GM20431 (cell line): ENCODE data around the gene PTPN11.
"Not testable (repeated sequence)": the region's sequence is repeated elsewhere in the genome, so short reads cannot be mapped to it uniquely, and the experiment has no call there.

Experiments
- in situ Hi-C: fragments of 300-500 bp; cut with MseI, MboI; formaldehyde crosslinking; loops from one replicate; pipeline ENCODE4 v1.15.0; 2020; ENCODE audit warnings: low sequenced_read_pairs; ENCODE audit not compliant: unreplicated experiment

The PTPN11 gene

DNA sequence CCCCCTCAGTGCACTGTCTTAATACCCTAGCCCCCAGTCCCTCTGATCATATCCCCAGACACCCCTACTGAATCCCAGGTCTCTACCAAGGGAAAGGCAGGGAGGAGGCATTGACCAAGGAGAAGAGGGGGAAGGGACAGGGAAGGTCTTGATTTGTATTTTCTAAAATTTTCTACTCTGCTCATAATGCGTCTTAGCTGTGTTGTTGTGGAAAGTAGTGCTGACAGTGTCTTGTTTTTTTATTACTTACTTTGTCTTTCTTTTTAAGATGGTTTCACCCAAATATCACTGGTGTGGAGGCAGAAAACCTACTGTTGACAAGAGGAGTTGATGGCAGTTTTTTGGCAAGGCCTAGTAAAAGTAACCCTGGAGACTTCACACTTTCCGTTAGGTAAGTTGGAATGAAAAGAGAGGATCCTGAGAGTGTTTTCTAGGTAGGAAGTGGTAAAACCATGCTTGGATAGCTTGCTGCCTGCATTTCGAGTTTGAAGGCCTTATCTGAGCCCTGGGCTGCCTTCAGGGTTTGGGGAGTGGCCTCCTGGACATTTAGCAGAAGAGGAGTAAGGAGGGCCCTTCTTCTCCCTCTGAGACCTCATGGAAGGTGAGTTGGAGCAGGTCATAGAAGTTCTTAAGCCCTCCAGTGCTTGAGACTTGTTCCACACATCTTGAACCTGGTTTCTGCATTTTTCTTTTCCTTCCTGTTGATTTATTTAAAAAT, 27.4 kb downstream of the PTPN11 start:
- in situ Hi-C loops = no loop called here

DNA sequence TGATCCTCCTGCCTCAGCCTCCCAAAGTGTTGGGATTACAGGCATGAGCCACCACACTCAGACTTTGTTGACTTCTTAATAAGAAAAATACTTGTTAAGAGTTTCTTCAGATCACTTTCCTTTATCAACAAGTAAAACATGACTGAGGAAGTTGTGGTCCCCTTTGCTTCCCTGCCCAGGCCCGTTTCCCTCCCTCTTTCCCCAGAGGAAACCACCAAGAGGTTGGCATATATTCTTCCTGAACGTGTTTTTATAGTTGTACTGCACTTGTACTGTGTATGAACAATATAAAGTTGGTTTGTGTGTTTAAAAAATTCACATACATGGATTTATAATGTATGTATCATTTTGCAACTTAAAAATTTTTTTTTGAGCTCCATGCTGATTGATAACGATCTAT, 28.4 kb downstream of the PTPN11 start:
- in situ Hi-C loops = no loop called here

DNA sequence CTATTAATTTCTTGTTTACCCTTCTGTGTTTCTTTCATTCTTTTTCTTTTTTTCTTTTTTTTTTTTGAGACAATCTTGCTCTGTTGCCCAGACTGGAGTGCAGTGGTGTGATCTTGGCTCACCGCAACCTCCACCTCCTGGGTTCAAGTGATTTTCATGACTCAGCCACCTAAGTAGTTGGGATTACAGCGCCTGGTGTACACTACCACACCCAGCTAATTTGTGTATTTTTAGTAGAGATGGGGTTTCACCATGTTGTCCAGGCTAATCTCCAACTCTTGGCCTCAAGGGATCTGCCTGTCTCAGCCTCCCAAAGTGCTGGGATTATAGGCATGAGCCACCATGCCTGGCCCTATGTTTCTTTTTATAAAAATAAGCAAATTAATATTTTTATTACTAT, 29.4 kb downstream of the PTPN11 start:
- in situ Hi-C loops = not testable (repeated sequence)

DNA sequence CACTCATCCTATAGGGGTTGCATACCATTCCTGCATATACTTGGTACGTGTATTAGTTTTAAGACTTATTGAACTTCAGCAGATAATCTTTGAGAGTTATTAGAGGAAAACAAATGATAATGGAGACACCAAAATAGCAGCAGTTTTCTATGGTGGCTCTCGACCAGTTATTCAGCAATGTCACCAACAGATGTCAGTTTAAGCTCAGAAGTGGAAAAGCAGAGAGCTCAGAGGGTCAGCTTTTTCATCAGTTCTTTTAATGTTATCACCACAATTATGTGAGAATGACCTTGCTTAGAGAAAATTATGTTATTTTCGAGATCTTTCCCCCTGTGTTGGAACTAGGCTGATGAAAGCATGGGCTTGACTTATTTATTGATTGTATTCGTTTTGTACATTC, 32.0 kb downstream of the PTPN11 start:
- in situ Hi-C loops = no loop called here

DNA sequence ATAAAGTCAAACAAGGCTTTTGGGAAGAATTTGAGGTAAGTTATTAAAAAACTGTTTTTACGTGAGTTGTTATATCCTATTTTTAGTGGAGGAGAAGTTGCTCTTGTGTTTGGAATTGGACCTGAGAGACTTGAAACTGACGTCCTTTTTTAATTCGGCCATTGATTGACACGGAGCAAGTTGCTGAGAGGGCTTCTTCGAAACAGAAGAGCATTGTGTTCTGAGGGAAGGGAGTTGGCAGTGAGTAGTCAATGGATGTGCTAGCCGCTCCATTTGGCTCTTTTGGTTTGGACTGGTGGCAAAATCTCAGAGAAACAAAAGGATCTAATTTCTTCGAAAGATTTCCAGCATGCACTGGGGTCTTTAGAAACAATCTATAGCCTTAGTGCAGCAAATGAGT, 37.3 kb downstream of the PTPN11 start:
- in situ Hi-C loops = no loop called here

DNA sequence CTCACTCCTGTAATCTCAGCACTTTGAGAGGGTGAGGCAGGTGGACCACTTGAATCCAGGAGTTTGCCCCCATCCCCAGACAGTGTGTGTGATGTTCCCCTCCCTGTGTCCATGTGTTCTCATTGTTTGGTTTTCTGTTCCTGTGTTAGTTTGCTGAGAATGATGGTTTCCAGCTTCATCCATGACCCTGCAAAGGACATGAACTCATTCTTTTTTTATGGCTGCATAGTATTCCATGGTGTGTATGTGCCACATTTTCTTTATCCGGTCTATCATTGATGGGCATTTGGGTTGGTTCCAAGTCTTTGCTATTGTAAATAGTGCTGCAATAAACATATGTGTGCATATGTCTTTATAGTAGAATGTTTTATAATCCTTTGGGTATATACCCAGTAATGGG, 38.4 kb downstream of the PTPN11 start:
- in situ Hi-C loops = not testable (repeated sequence)

DNA sequence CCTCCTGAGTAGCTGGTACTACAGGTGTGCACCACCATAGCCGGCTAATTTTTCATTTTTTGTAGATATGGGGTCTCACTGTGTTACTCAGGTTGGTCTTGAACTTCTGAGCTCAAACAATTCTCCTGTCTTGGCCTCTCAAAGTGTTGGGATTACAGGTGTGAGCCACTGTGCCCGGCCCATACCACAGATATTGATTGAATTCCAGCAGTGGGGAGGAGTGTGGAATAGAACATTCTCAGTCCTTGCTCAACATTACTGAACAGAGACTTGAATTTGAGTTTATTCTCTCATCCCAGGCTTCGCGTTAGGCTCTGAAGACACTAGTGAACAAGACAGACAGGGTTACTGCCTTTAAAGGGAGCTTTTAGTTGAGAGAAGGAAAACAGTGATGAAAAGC, 39.6 kb downstream of the PTPN11 start:
- in situ Hi-C loops = no loop called here

DNA sequence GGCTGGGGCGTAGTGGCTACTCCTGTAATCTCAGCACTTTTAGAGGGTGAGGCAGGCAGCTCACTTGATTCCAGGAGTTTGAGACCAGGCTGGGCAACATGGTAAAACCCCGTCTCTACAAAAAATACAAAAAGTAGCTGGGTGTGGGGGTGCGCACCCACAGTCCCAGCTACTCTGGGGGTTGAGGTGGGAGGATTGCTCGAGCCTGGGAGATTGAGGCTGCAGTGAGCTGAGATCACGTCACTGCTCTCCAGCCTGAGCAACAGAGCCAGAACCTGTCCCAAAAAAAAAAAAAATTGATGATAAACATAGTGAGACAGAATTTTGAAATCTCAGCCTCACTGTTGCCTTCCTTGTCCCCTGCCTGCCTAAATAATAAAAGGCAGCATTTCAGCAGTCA, 40.0 kb downstream of the PTPN11 start:
- in situ Hi-C loops = no loop called here

DNA sequence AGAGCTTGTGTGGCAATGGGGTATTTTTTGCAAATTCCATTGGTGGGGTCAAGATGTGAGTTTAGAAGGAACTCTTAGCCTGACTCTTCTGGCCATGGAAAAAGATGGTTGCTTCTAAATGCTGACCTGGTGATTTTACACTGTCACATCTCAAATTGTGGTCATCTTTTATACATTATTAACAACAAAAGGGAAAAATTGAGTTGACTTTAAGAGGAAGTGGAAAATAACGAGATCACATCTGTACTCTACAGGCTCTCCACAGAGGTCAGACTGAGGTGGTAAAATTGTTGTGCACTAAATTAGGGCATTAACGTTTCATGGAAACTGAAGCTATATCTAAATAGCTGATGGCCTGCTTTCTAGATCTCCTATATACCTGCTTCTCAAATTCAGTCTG, 44.7 kb downstream of the PTPN11 start:
- in situ Hi-C loops = no loop called here

DNA sequence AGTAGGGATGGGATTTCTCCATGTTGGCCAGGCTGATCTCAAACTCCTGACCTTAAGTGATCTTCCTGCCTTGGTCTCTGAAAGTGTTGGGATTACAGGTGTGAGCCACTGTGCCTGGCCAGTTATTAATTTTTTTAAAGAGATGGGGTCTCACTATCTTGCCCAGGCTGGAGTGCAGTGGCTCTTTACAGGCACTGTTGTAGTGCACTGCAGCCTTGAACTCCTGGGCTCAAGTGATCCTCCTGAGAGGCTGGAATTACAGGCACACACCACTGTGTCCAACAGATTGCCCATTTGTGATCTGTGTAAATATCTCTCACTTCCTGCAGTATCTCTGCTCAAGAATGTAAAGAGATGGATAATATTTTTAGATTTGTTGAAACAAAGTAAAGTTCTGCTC, 45.9 kb downstream of the PTPN11 start:
- in situ Hi-C loops = no loop called here

DNA sequence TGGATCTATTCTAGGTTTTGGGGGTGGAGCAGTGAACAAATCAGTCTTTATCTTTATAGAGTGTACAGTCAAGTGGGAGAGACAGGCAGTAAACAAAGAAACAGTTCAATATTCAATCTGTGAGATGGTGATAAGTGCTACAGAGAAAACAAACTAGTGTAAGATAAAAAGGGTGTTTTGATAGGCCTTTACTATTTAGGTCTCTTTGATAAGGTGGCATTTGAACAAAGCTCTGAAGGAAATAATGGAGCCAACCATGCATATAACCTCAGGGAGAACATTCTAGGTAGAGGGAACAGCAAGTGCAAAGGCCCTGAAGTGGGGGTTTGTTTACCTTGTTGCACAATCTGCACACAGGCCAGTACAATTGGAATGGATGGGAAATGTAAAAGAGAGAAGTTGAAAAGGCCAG, 47.3 kb downstream of the PTPN11 start:
- in situ Hi-C loops = no loop called here

DNA sequence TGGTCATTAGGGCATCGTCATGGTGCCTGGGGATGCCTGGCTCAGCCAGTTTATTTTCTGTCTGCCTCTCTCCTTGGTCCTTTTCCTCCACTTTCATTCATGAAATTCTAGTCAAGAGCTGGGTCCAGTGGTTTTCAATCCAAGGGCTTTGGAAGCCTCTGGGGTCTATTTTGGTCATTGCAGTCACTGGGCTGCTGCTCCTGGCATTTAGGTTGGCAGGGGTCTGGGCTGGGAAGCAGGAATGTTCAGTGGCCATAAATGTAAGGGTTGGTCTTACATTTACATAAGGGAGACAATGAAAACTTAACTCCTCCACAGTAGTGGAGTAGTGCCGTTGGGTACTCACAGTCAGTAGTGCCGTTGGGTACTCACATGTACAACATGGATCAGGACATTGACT, 48.1 kb downstream of the PTPN11 start:
- in situ Hi-C loops = no loop called here

DNA sequence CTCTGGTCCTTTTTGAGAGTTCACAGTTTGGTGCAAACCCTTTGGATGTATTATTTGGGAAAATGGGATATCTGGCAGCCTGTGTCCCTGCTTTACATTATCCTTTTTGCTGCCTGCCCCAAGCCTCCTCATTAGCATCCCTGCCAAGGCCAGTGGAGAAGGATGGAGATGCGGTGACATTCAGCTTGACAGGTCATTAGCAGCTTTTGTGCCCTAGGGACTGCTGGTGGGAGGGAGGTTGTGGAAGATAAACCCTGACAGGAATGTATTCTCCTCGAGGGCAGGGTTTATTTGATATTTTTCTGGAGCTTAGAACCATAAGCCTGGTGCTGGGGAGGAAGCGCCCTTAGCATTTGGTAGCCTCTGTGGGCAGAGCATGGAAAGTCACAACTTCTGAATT, 49.3 kb downstream of the PTPN11 start:
- in situ Hi-C loops = no loop called here

DNA sequence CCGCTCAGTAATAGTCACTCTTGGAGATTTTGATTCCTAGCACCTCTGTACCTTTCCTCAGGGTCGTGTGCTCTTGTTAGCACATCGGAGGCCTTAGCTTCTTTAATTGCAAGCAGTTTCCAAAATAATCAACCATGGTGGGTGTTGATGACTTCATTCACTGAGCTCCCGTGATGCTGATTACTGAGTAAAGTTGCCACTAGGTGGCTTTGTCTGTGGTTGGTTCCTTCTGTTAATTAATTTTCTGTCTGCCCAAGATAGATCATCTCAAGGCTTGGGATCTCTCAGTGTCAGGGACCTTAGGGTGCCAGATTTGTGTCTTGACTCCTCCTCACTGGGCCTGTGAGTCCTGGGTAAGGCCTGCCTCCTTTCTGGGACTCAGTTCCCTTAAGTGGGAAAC, 54.3 kb downstream of the PTPN11 start:
- in situ Hi-C loops = no loop called here

DNA sequence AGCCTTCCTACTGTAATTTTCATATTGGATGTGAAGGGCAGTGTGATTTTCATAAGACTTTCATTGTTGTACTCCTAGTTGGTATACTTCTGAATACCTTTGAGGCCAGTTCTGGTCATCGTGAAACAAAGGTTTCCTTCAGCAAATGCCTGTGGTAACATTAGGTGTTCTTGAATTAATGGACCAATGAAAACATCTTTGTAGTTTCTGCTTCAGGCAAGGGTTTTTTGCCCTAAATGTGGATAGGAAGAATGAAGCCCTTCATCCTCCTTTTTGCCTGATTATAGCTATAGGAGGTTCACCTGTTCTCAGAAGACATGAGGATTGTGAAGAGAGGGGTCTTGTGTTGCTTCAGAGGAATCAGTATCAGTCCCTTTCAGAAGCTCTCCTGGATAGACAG, 60.7 kb downstream of the PTPN11 start:
- in situ Hi-C loops = no loop called here

DNA sequence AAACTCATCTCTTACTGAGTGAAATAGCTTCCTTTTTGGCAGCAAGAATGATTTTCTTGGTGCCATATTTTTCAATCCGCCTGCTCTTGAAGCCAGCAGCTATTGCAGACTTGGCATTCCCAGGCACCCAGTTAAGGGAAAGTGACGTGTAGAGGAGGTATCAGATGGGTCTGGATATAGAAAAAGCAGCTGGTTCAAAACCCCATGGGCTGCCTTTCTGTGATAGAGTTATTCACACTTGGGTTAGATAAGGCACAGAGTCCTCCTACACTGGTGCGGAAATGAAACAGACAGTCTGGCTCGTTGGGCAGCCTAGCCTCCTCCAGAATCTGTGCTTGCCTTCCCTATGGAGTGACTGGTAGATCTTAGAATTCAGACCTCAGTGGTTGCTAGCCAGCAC, 62.2 kb downstream of the PTPN11 start:
- in situ Hi-C loops = no loop called here

DNA sequence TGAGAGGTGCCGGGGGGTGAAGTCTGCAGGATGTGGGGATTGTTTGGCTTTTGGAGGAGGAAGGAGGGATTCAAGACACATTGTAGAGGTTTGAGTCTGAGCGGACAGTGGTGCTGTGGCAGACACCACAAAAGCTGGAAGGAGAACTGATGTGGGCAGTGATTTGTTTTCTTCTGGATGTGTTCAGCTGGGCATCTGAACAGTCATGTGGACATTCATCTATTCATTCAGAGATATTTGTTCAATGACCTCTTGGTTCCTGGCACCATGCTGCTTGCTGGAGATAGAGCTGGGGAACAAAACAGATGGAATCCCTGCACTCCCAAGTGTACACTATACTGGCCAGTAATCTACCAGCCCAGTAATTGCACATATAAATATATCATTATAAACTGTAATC, 64.0 kb downstream of the PTPN11 start:
- in situ Hi-C loops = no loop called here

DNA sequence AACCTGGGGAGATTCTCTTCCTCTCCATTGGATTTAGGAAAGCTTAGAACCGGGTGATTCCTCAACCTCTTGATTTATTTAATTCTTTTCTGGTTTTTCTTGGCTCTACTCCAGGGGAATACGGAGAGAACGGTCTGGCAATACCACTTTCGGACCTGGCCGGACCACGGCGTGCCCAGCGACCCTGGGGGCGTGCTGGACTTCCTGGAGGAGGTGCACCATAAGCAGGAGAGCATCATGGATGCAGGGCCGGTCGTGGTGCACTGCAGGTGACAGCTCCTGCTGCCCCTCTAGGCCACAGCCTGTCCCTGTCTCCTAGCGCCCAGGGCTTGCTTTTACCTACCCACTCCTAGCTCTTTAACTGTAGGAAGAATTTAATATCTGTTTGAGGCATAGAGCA, 67.6 kb downstream of the PTPN11 start:
- in situ Hi-C loops = no loop called here

DNA sequence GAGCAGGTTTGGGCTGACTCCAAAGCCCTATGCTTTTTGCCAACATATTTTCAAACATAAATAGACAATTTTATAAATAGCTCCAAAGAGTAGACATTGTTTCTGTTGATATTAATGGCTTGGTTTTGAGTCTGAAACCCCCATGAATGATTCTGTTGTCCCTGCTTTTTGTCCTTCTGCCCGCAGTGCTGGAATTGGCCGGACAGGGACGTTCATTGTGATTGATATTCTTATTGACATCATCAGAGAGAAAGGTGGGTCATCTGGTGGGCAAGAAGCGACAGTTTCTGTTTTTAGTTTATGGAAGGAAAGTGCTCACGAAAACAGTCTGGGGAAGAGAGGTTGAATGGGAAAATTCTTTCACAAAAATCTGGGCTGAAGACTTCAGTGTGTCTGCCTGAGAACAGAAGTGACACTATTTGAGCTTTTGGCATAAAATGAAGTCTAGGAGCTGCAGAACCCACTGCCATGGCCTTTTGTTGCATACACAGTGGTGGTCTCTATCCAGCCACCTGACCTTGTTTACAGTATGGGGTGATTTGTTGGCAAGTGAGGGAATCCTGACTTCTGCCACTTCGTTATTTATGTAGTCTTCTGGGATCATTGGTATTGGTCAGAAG, 69.6 kb downstream of the PTPN11 start:
- in situ Hi-C loops = no loop called here

DNA sequence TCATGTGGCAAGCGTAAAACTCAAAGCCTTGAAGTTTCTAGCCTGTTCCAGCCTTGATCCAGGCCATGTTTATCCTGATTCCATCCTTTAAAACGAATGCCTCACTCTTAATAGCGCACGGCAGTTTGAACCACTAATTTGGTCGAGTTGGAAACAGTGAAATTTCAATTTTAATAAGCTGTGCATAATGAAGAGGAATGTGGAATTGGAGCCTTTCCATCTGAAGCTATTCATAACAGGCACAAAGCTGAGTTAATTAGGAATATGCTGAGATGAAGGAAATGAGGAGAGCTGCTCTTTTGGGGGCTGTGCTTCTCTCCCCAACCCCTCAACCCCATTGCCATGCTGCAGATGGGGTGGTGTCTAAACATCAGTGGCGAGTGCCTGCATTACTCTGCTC, 70.7 kb downstream of the PTPN11 start:
- in situ Hi-C loops = no loop called here

DNA sequence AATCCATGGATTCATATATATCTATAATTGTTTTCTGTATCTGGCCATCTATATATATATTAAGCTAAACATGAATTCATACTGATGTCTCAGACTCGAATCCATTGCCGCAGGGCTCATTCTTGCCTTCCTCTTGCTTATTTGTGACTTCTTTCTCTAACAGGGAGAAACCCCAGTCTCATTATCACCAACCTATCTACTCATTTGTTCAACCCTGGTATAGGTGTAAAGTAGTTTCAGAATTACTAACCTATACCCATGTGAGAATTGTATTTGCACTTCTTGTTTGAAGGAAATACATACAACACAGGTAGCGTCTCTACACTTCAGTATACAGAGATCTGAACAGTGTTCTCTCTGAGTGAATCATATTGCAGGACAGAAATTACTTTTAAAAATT, 77.7 kb downstream of the PTPN11 start:
- in situ Hi-C loops = no loop called here

DNA sequence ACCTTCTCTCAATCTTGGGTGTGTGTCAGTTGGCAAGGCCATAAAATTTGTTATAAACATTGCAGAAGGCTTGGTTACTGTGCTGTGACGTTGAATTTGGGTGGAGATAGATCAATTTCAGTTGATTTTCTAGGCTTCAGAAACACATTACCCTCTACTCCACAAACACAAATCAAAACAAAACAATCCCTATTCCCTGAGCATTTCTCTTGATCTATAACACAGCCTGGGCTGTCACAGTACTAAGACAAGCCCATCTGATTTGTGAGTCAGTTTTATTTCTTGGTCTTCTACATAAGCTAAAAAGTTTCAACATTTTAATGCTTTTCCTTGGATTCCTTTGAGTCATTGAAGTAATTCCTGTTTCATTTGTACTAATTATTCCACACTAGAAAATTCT, 79.8 kb downstream of the PTPN11 start:
- in situ Hi-C loops = no loop called here
